Measurements from ENCODE around the gene ABCF2. TPM values are rescaled to one million over a fixed set of nuclear protein-coding genes. Genes with fewer than 3 reads are reported as not detected.

The ABCF2 gene
- total and polyA plus RNA-seq, 10 donors: 9.2 to 30.0 (median 27.0) TPM

- 2 to 3% (median 2%) methylated on average over 35 to 52 of the region's 52 CpGs for WGBS, 5 donors
- intact Hi-C loops (cut with DNase I; ENCODE audit: low total_unique reads): no loop called here
Observed at GRCh38 chr7:151168003-151168786, 58.8 kb downstream of the ABCF2 start.

GRCh38 chr7:151167197-151167961, 59.6 kb downstream of the ABCF2 start, which contains the start of gene GBX1:
TSS of gene GBX1 (minus strand) at chr7:151167694. CDS start at chr7:151167548, 146 bp downstream.
- Histone ChIP-seq H3K27ac (no peak within 1 kb of the TSS), H3K9me3 (no peaks in the 10 kb centered on the region), H3K36me3 (no peaks in the 10 kb centered on the region), H3K4me3 (peak within 1 kb of the TSS; percentile 27 to 74 (median 43)), H3K27me3 (replicated peaks in 1 of 7) (peaks cover 0 to 94% (median 52%) of the 10 kb centered on the region in 7 donors), H3K4me1 (peaks cover 7 to 23% (median 20%) of the 10 kb centered on the region in 6 donors)
- intact Hi-C loops (cut with DNase I; ENCODE audit: low total_unique reads): no loop called here
- 1 to 4% (median 2%) methylated on average over 10 to 101 of the region's 101 CpGs for WGBS, 5 donors
- TF ChIP-seq CTCF (IDR thresholded peaks at IDR 0.05 in 8 of 11, conservative IDR thresholded peaks at IDR 0.05 in 3 of 11) (peak in 2 of 11 experiments; percentile 9 to 24), POLR2AphosphoS5 (IDR thresholded peaks at IDR 0.05) (no peak), POLR2A (IDR thresholded peaks at IDR 0.05) (no peak)
- DNase-seq: no peak

More at GRCh38 chr7:151168003-151168786, 58.8 kb downstream of the ABCF2 start:
- TF ChIP-seq POLR2AphosphoS5 (IDR thresholded peaks at IDR 0.05) (peak in 1 of 3 donors; percentile 39), CTCF (IDR thresholded peaks at IDR 0.05 in 8 of 11, conservative IDR thresholded peaks at IDR 0.05 in 3 of 11) (peak in 9 of 11 experiments; percentile 37 to 84 (median 73)), POLR2A (IDR thresholded peaks at IDR 0.05) (no peak)
- H3K4me3 ChIP-seq: peak overlapping the region; percentile 27 to 74 (median 43)
- H3K27ac ChIP-seq: no peak overlapping the region
- peaks cover 0 to 94% (median 57%) of the 10 kb centered on the region in 7 donors for H3K27me3 ChIP-seq (replicated peaks in 1 of 7)
- H3K36me3 ChIP-seq: no peaks in the 10 kb centered on the region
- H3K9me3 ChIP-seq: no peaks in the 10 kb centered on the region
- peaks cover 7 to 30% (median 20%) of the 10 kb centered on the region in 6 donors for H3K4me1 ChIP-seq
- DNase-seq: no peak

GRCh38 chr7:151166629-151167196, 60.3 kb downstream of the ABCF2 start:
- WGBS, 5 donors: 11 to 33% (median 13%) methylated on average over 14 to 31 of the region's 31 CpGs
- Histone ChIP-seq H3K36me3 (no peaks in the 10 kb centered on the region), H3K4me3 (peak overlapping the region; percentile 22 to 74 (median 43)), H3K9me3 (no peaks in the 10 kb centered on the region), H3K27ac (no peak overlapping the region), H3K4me1 (peaks cover 7 to 22% (median 20%) of the 10 kb centered on the region in 6 donors), H3K27me3 (replicated peaks in 1 of 7) (peaks cover 0 to 88% (median 51%) of the 10 kb centered on the region in 7 donors)
- DNase-seq: no peak
- TF ChIP-seq POLR2AphosphoS5 (IDR thresholded peaks at IDR 0.05) (no peak), CTCF (IDR thresholded peaks at IDR 0.05 in 8 of 11, conservative IDR thresholded peaks at IDR 0.05 in 3 of 11) (peak in 1 of 11 experiments; percentile 28), POLR2A (IDR thresholded peaks at IDR 0.05) (no peak)
- intact Hi-C loops (cut with DNase I; ENCODE audit: low total_unique reads): no loop called here

Other genes with a start within 250 kb of the ABCF2 start
- gene KCNH2, start 248.9 kb downstream of the ABCF2 start, total RNA-seq: 1 to 10 TPM; 1.6 to 5.1 (median 2.8) TPM
- gene KCNH2, start 248.9 kb downstream of the ABCF2 start, polyA plus RNA-seq: 1 to 10 TPM in 2 of 3 donors, under 1 TPM in 1; 0.67 to 2.5 (median 1.3) TPM
- gene NOS3, start 236.2 kb downstream of the ABCF2 start, total RNA-seq: 100 to 1,000 TPM; 106 to 455 (median 187) TPM
- gene NOS3, start 236.2 kb downstream of the ABCF2 start, polyA plus RNA-seq: 10 to 100 TPM; 11.9 to 81.1 (median 28.4) TPM
- gene ATG9B, start 202.7 kb downstream of the ABCF2 start, total RNA-seq: 1 to 10 TPM in 6 of 7 donors, under 1 TPM in 1; 0.66 to 3.8 (median 2.8) TPM
- gene ATG9B, start 202.7 kb downstream of the ABCF2 start, polyA plus RNA-seq: 1 to 10 TPM; 1.8 to 3.7 (median 1.9) TPM
- 10 to 100 TPM; 22.5 to 42.6 (median 29.1) TPM for gene ABCB8, start 198.8 kb downstream of the ABCF2 start, total RNA-seq
- gene ABCB8, start 198.8 kb downstream of the ABCF2 start, polyA plus RNA-seq: 10 to 100 TPM; 12.9 to 21.1 (median 17.2) TPM
- gene ASIC3, start 178.7 kb downstream of the ABCF2 start, total RNA-seq: 1 to 10 TPM; 1.5 to 5.0 (median 2.9) TPM
- 1 to 10 TPM; 1.1 to 3.7 (median 2.6) TPM for gene ASIC3, start 178.7 kb downstream of the ABCF2 start, polyA plus RNA-seq
- gene CDK5, start 169.3 kb downstream of the ABCF2 start, total RNA-seq: 10 to 100 TPM in 4 of 7 donors, 1 to 10 TPM in 3; 7.5 to 17.9 (median 11.2) TPM
- 10 to 100 TPM in 1 of 3 donors, 1 to 10 TPM in 2; 6.3 to 10.1 (median 9.2) TPM for gene CDK5, start 169.3 kb downstream of the ABCF2 start, polyA plus RNA-seq
- 100 to 1,000 TPM in 1 of 7 donors, 10 to 100 TPM in 6; 58.9 to 112 (median 85.2) TPM for gene SLC4A2, start 167.6 kb downstream of the ABCF2 start, total RNA-seq
- 100 to 1,000 TPM in 1 of 3 donors, 10 to 100 TPM in 2; 43.9 to 122 (median 99.4) TPM for gene SLC4A2, start 167.6 kb downstream of the ABCF2 start, polyA plus RNA-seq
- gene FASTK, start 146.4 kb downstream of the ABCF2 start, total RNA-seq: 100 to 1,000 TPM in 1 of 7 donors, 10 to 100 TPM in 6; 72.9 to 102 (median 77.6) TPM
- 100 to 1,000 TPM in 2 of 3 donors, 10 to 100 TPM in 1; 83.9 to 183 (median 136) TPM for gene FASTK, start 146.4 kb downstream of the ABCF2 start, polyA plus RNA-seq
- 10 to 100 TPM; 27.1 to 47.8 (median 38.2) TPM for gene TMUB1, start 143.7 kb downstream of the ABCF2 start, total RNA-seq
- 10 to 100 TPM; 43.0 to 73.4 (median 45.9) TPM for gene TMUB1, start 143.7 kb downstream of the ABCF2 start, polyA plus RNA-seq
- gene AGAP3, start 140.7 kb downstream of the ABCF2 start, total RNA-seq: 10 to 100 TPM; 43.2 to 94.4 (median 73.0) TPM
- gene AGAP3, start 140.7 kb downstream of the ABCF2 start, polyA plus RNA-seq: 10 to 100 TPM; 21.8 to 79.1 (median 51.2) TPM
- not detected for gene GBX1, start 59.5 kb downstream of the ABCF2 start, total RNA-seq
- gene GBX1, start 59.5 kb downstream of the ABCF2 start, polyA plus RNA-seq: not detected
- not detected for gene ASB10, start 40.0 kb downstream of the ABCF2 start, total RNA-seq
- not detected for gene ASB10, start 40.0 kb downstream of the ABCF2 start, polyA plus RNA-seq
- not detected for gene H2BK1, start 16.7 kb downstream of the ABCF2 start, total RNA-seq
- under 1 TPM in 1 of 3 donors, not detected in 2; 0.24 TPM for gene H2BK1, start 16.7 kb downstream of the ABCF2 start, polyA plus RNA-seq
- 10 to 100 TPM; 39.9 to 55.4 (median 47.6) TPM for gene CHPF2, start 5.3 kb upstream of the ABCF2 start, total RNA-seq
- 10 to 100 TPM; 16.3 to 30.0 (median 27.8) TPM for gene CHPF2, start 5.3 kb upstream of the ABCF2 start, polyA plus RNA-seq
- 10 to 100 TPM; 12.0 to 40.2 (median 18.1) TPM for gene SMARCD3, start 21.5 kb upstream of the ABCF2 start, total RNA-seq
- 10 to 100 TPM in 2 of 3 donors, 1 to 10 TPM in 1; 8.8 to 16.2 (median 15.1) TPM for gene SMARCD3, start 21.5 kb upstream of the ABCF2 start, polyA plus RNA-seq
- gene NUB1, start 114.6 kb upstream of the ABCF2 start, total RNA-seq: 10 to 100 TPM; 60.2 to 80.9 (median 70.2) TPM
- 10 to 100 TPM; 25.2 to 48.2 (median 26.1) TPM for gene NUB1, start 114.6 kb upstream of the ABCF2 start, polyA plus RNA-seq
- 10 to 100 TPM; 15.4 to 71.9 (median 58.1) TPM for gene WDR86, start 182.8 kb upstream of the ABCF2 start, total RNA-seq
- 10 to 100 TPM in 1 of 3 donors, 1 to 10 TPM in 2; 2.8 to 29.5 (median 8.6) TPM for gene WDR86, start 182.8 kb upstream of the ABCF2 start, polyA plus RNA-seq
- 1 to 10 TPM in 3 of 7 donors, under 1 TPM in 3, not detected in 1; 0.17 to 2.5 (median 0.92) TPM for gene CRYGN, start 212.9 kb upstream of the ABCF2 start, total RNA-seq
- under 1 TPM; 0.27 to 0.72 (median 0.32) TPM for gene CRYGN, start 212.9 kb upstream of the ABCF2 start, polyA plus RNA-seq

Data from spleen (tissue), 11 donors.